ACHN (cell line): ENCODE measurements around the gene GPR141.

ENCODE experiments used
- DNase-seq: peaks from one replicate; pipeline ENCODE4 v3.0.0-alpha.2; 2015
- in situ Hi-C: cut with HindIII; loops from 2 replicates; pipeline ENCODE4 v1.10.0; 2017; ENCODE audit warnings: low sequenced_read_pairs, low pct_ligation_motif_present, low pct_unique_long_range_greater_than_20kb

Gene GPR141

GRCh38 chr7:37683246-37684120, at the start of gene GPR141:
GPR141 (plus strand) TSS chr7:37683766; CDS start chr7:37740394, 56,628 bp downstream.
- in situ Hi-C loops, result no loop called here
- peak; percentile 17 for DNase-seq

GRCh38 chr7:37635346-37635745, 48.2 kb upstream of the GPR141 start:
- in situ Hi-C loops, result no loop called here
- DNase-seq, result no peak

DNA sequence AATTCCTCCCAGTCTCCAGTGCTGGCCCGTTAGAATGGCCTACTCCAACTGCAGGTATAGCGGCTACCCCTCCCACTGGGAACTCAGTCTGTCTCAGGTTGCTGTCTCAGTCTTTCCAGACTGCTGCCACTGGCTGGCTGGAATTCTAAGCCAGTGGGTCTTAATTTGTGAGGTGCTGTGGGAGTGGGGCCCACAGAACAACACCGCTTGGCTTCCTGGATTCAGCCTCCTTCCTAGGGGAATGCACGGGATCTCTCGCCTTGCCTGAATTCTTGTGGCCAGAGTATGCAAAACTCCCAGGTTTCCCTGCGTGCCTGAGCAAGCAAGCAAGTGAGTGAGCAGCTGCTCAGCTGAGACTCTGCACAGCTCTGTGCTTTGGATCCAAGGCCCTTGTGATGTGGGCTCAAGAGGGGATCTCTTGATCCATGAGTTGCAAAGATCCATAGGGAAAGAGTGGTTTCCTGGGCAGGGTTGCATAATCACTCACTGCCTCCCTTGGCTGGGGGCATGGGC, 41.5 kb upstream of the GPR141 start:
- in situ Hi-C loops, result no loop called here
- DNase-seq, result no peak

DNA sequence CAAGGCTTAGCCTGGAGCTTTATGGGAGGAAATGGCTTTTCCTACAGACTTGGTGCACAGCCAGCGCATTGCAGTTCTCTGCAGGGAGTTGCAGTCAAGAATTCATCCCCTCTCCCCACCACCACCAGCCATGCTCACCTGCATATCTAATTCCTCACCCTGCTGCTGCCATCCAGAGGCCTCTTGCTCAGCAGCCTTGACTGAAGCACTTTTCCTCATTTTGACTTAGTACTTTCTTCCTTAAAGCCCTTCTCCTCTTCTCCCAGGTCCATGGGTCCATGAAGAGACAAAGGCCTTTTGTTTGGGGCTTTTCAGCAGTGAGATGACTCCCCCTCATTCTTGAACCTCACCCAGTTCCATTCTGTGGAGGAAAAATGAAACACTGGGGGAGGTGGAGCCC, 39.7 kb upstream of the GPR141 start:
- DNase-seq, result no peak
- in situ Hi-C loops, result no loop called here

- DNase-seq, result no peak
- in situ Hi-C loops, result no loop called here
Observed at GRCh38 chr7:37645282-37646050, 38.1 kb upstream of the GPR141 start.

DNA sequence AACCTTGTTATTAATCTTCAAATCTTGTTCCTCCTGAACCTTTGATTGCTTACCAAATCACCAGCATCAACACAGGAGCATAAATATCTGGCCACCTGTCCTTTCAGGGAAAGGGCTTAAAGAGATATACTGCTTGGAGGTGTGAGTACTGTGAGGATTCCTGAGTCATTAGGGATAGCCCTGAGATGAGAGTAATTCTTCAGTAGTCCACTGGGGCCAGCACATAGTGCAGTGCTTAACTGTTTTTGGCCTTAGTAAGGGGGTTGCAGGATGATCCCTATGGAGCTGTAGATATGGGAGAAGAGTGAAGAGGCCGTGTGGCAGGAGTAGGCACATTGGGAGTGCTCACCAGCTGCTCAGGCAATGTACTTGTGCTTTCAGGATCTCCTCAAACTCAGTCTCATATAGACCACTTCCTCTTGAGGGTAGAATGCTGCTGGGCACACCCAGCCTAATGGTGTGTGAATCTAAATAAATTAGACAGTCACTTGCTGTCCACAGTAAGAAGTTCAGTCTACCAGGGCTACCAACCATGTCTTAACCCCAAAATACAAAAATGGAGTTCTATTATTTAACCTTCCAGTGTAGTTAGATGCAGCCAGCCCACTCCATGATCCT, 26.5 kb upstream of the GPR141 start:
- no peak for DNase-seq
- in situ Hi-C loops, result no loop called here

- DNase-seq, result no peak
- in situ Hi-C loops, result no loop called here
Observed at GRCh38 chr7:37657816-37658215, 25.8 kb upstream of the GPR141 start.

GRCh38 chr7:37659971-37660565, 23.5 kb upstream of the GPR141 start:
- DNase-seq, result no peak
- in situ Hi-C loops, result no loop called here

- in situ Hi-C loops, result no loop called here
- DNase-seq, result no peak
Observed at GRCh38 chr7:37660614-37661013, 23.0 kb upstream of the GPR141 start.

DNA sequence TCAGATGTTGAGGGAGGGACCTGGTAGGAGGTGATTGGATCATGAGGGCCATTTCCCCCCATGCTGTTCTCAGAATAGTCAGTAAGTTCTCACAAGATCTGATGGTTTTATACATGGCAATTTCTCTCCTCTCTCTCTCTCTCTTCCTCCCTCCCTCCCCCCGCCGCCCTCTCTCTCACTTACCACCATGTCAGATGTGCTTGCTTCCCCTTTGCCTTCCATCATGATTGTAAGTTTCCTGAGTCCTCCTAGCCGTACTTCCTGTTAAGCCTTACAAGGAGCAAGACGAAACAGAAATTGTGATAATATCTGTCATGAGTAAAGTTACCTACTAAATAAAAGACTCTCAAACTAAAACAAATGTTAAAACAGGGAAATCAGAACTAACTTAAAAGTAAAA, 19.9 kb upstream of the GPR141 start:
- in situ Hi-C loops, result no loop called here
- no peak for DNase-seq

DNA sequence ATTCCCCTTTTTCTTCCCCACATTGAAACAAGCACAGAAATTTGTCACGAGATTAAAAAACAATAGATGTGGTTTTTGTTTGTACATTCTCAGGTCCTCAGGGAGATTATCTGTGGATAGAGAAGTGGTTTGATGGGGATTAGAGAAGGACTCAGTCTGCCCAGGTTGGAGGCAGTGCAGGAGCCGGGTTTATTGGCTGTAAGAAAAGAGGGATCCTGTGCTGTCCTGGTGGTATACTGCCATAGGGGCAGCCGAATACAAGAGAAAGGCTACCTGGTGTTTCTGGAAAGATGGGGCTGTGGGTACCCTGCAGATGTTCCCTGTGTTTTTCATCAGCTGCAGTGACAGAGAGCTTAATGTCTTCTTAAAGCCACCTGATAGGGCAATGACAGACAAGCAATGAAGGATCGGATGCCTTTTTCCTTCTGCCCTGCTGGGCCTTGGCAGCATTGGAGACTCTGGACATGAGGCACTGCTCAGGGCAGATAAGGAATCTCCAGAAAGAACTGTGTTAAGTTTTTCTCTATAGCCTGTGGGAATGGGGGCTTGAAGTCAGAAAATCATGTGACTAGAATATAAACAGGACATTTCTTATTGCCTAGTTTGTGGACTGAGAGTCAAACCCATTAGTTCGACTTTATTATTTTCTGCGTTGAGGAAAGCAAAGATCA, 18.1 kb upstream of the GPR141 start:
- DNase-seq, result no peak
- in situ Hi-C loops, result no loop called here

DNA sequence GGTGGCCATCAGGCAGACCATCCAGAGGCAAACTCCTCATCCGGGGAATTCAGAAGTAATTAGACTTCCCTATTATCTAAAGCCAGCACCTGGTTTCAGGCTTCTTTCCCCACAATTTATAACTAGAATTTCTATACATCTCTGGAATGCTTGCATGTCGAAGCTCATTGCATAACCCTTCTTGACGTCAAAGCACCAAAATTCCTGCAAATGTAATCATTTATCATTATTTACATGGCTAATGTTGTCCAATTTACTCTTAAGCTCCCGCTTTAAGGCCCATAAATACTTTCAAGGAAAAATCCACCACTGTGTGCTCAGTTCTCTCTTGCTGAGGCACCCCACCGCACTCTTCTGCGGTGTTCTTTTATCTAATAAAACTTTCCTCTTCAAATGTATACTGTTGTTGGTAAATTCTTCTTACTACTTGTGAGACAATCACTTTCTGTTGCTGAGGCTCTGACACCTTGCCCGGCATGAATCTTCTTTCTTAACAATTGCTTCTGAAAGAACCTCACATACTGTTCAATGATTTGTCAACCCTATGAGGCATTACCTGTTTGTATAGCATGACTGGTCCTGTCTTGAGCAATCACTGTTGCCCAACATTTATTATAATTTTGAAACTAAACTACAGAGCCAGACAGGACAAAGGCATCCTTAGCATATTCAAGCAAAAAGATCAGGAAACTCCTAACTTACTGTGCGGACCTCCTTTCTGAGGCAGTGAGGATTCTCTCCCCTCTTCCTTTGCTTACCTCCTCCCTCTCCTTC, 17.4 kb upstream of the GPR141 start:
- in situ Hi-C loops, result no loop called here
- DNase-seq, result no peak

DNA sequence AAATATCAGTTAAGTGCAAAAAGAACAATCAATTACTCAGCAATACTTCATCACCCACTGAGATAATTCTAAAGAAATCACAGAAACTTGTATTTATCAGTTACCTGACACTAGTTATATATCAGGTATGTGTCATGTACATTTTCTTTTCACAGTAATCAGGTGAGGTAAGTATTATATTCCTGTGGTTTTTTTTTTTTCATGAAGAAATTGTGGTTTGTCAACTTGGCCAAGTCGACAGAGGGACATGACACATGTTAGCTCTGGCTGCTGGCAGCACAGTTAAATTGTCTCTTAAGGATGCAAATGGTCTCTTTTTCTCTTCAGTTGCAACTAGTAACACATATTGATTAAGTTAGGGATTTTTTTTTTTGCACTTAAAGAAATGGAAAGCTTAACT, 13.7 kb upstream of the GPR141 start:
- DNase-seq, result no peak
- in situ Hi-C loops, result no loop called here

- in situ Hi-C loops, result no loop called here
- DNase-seq, result no peak
Observed at GRCh38 chr7:37670436-37670835, 13.1 kb upstream of the GPR141 start.

GRCh38 chr7:37671876-37672275, 11.7 kb upstream of the GPR141 start:
- in situ Hi-C loops, result no loop called here
- no peak for DNase-seq

GRCh38 chr7:37672926-37673325, 10.6 kb upstream of the GPR141 start:
- DNase-seq, result no peak
- in situ Hi-C loops, result no loop called here

- in situ Hi-C loops, result no loop called here
- no peak for DNase-seq
Observed at GRCh38 chr7:37673523-37673922, 10.0 kb upstream of the GPR141 start.

DNA sequence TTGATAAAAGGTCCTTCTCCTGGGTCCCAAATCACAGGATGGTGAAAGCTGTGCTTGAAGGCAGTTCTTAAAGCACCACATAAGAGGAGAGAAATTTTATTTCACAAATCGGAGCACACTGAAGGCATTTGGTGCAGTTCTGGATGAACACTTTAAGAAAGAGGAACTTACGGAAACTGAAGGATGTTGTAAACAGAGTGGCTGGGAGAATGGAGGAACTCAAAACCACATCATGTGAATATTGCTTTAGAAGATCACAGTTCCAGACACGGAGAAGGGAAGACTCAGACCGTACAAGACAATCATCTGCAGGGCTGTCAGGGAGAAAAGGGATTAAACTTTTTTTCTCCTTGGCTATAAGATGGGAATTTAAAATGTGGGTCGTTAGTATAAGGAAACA, 9.0 kb upstream of the GPR141 start:
- no peak for DNase-seq
- in situ Hi-C loops, result no loop called here
